Lower lobe of right lung (tissue), 2 donors: ENCODE data around the gene UEVLD. TPM values are rescaled to one million over a fixed set of nuclear protein-coding genes. Genes with fewer than 3 reads are reported as not detected.
A peak's percentile ranks its signal among the peaks of the same experiment; 100 is the strongest.

Experiments used
- ATAC-seq, 2 donors: fragments of 200-7000 bp; cut with Tn5 transposase; one replicate each; pipeline ENCODE4 v1.9.1; 2020 to 2022; ENCODE audit warnings: mild to moderate bottlenecking in 2 of 2, moderate library complexity in 2 of 2
- DNase-seq: peaks from one replicate; pipeline ENCODE4 v3.0.0-alpha.2; 2020
- H3K27ac ChIP-seq: fragments of 200-600 bp; one replicate; pipeline ENCODE4 v1.8.0; 2022
- H3K27me3 ChIP-seq: fragments of 200-600 bp; one replicate; pipeline ENCODE4 v1.8.0; 2022; ENCODE audit warnings: low read depth
- H3K36me3 ChIP-seq: fragments of 200-600 bp; one replicate; pipeline ENCODE4 v1.8.0; 2022; ENCODE audit warnings: mild to moderate bottlenecking
- H3K4me1 ChIP-seq: fragments of 200-600 bp; one replicate; pipeline ENCODE4 v1.8.0; 2022
- H3K4me3 ChIP-seq: fragments of 200-600 bp; one replicate; pipeline ENCODE4 v1.8.0; 2022; ENCODE audit warnings: mild to moderate bottlenecking
- H3K9me3 ChIP-seq: fragments of 200-600 bp; one replicate; pipeline ENCODE4 v1.8.0; 2022
- intact Hi-C: fragments of 100-400 bp; cut with DNase I; formaldehyde crosslinking; loops from one replicate; pipeline ENCODE4 v1.11.0; 2022
- total RNA-seq: library from RNA; stranded (reverse); fragmentation: NEBNext Ultra II Directional; extraction: Animal tissue kit (Norgen Biotek cat#: 25700); gene quantifications from one replicate; pipeline ENCODE4 v1.2.1, GENCODE V29; 2021
- TF ChIP-seq, protein P1 (sequence below): fragments of 200-600 bp; IDR thresholded peaks from one replicate; pipeline ENCODE4 v1.8.0; 2022; ENCODE audit warnings: antibody characterized with exemption, mild to moderate bottlenecking
- donor health status: DM: no; HTN: yes; CAD: no; lungs with severe emphysema.

UEVLD gene
- total RNA-seq, 1 donor from 2014 or later, result 26.8 TPM

DNA sequence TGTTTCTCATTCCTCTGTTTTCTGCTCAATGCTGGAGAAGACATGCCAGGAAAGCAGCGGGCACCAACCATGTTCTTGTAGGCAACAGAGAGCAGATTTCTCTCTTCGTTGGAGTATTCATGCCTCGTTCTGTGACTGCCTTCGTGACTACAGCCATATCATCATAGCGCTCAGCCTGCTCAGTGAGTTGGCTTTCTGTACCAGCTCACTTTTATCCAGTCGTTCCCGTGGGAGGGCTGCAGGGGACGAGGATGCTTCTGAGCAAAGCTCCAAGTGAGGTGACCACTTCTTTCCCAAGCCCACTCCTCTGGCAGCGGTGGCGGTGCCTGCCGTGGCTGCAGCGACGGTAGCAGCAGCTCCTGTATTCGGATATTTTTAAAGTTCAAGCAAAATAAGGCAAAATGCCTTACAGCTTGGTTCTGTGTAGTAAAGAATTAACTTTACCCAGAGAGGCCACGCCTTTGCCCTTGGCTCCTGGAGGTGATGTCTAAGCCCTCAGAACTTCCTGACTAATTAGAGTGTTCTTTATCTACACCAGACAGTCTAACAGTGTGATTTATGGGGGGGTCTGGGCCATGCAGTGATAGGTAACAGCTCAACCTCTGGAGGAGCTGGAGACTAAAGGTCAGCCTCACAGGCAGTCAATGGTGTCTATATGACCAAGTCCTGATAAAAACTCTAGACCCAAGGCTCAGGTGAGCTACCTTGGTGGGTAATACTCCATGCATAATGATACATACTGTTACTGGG, 97.6 kb downstream of the UEVLD start:
- H3K27me3 ChIP-seq, result no peaks in the 10 kb centered on the region
- no peak for DNase-seq
- peaks cover 13% of the 10 kb centered on the region for H3K4me1 ChIP-seq
- H3K36me3 ChIP-seq, result peaks cover 48% of the 10 kb centered on the region
- ATAC-seq, result peak; percentile 35 to 37
- TF ChIP-seq, protein P1, sequence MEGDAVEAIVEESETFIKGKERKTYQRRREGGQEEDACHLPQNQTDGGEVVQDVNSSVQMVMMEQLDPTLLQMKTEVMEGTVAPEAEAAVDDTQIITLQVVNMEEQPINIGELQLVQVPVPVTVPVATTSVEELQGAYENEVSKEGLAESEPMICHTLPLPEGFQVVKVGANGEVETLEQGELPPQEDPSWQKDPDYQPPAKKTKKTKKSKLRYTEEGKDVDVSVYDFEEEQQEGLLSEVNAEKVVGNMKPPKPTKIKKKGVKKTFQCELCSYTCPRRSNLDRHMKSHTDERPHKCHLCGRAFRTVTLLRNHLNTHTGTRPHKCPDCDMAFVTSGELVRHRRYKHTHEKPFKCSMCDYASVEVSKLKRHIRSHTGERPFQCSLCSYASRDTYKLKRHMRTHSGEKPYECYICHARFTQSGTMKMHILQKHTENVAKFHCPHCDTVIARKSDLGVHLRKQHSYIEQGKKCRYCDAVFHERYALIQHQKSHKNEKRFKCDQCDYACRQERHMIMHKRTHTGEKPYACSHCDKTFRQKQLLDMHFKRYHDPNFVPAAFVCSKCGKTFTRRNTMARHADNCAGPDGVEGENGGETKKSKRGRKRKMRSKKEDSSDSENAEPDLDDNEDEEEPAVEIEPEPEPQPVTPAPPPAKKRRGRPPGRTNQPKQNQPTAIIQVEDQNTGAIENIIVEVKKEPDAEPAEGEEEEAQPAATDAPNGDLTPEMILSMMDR, result no peak
- intact Hi-C loops, result no loop called here
- no peaks in the 10 kb centered on the region for H3K9me3 ChIP-seq
- no peak overlapping the region for H3K4me3 ChIP-seq
- no peak overlapping the region for H3K27ac ChIP-seq

DNA sequence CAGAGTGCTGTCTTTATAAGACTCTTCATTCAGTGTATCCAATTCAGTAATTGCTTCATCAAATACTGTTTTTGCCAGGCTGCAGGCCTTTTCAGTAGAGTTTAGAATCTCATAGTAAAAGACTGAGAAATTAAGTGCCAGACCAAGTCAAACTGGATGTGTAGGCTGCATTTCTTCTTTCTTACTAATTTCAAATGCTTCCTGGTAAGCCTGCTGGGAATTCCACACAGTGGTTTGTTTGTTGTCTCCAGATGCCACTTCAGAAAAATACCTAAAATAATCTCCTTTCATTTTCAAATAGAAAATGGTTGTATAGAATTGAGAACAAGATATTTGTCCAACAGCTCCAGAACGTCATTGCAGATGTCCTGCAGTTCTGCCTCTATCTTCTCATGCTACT, 98.2 kb downstream of the UEVLD start:
- no peak overlapping the region for H3K4me3 ChIP-seq
- H3K27me3 ChIP-seq, result no peaks in the 10 kb centered on the region
- intact Hi-C loops, result no loop called here
- peaks cover 13% of the 10 kb centered on the region for H3K4me1 ChIP-seq
- no peaks in the 10 kb centered on the region for H3K9me3 ChIP-seq
- DNase-seq, result no peak
- no peak overlapping the region for H3K27ac ChIP-seq
- H3K36me3 ChIP-seq, result peaks cover 52% of the 10 kb centered on the region
- ATAC-seq, result peak in 1 of 2 donors; percentile 72
- TF ChIP-seq, protein P1, result no peak

DNA sequence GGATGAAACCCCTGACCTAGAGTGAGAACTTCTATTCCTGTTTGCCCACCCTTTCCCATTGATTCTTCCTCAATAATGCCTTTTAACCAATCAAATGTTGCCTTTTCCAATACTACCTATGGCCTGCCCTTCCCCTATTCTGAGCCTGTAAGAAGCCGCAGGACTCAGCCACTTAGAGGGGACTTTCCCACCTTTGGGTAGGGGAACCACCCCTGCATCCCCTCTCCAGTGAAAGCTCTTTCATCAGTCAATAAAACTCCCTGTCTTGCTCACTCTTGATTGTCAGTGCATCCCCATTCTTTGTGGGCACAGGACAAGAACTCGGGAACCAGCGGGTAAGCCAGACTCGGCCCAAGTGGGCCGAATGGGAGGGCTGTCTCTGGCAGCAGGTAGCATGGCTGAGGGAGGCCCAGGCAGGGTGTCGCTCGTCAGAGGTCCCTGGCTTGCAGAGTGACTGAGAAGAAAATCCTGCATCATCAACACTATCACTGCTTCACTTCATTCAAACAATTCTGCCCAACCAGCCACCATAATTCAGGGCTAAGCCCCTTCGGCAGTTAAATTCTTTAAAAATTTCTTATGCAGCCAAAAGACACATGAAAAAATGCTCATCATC, 102.5 kb downstream of the UEVLD start:
- DNase-seq, result no peak

More for the DNA sequence above, 102.5 kb downstream of the UEVLD start:
- Histone ChIP-seq H3K36me3 (peaks cover 70% of the 10 kb centered on the region), H3K27ac (no peak overlapping the region), H3K4me1 (peaks cover 9% of the 10 kb centered on the region), H3K27me3 (no peaks in the 10 kb centered on the region), H3K4me3 (no peak overlapping the region), H3K9me3 (no peaks in the 10 kb centered on the region)
- TF ChIP-seq, protein P1, result no peak
- no peak for ATAC-seq
- intact Hi-C loops, result no loop called here

Other genes with a start within 250 kb of the UEVLD start
- 251 TPM for gene LDHA, start 194.2 kb downstream of the UEVLD start, total RNA-seq
- gene LDHC, start 176.4 kb downstream of the UEVLD start, total RNA-seq, result not detected
- not detected for gene LDHAL6A, start 132.9 kb downstream of the UEVLD start, total RNA-seq
- gene TSG101, start 61.8 kb downstream of the UEVLD start, total RNA-seq, result 61.8 TPM
- 3.3 TPM for gene MISFA, start 11.1 kb upstream of the UEVLD start, total RNA-seq
- gene SPTY2D1, start 45.6 kb upstream of the UEVLD start, total RNA-seq, result 18.6 TPM
- 11.7 TPM for gene TMEM86A, start 110.0 kb upstream of the UEVLD start, total RNA-seq
- gene IGSF22, start 137.5 kb upstream of the UEVLD start, total RNA-seq, result 2.3 TPM
- gene PTPN5, start 203.1 kb upstream of the UEVLD start, total RNA-seq, result 0.80 TPM